K562 (cell line): ENCODE results near the gene ZNF30. TPM values are rescaled to one million over a fixed set of nuclear protein-coding genes. Genes with fewer than 3 reads are reported as not detected.

ENCODE experiments used
- ATAC-seq: fragments of 200-7000 bp; cut with Tn5 transposase; 3 replicates; pipeline ENCODE4 v1.9.1; 2020; ENCODE audit warnings: moderate library complexity
- BruUV-seq: library from RNA; stranded (reverse); fragments of 400-500 nt; replicated peaks from 2 replicates; lab custom pipeline; 2021; lab: Mats Ljungman, UMichigan
- CTCF ChIA-PET: fragments of 300-600 bp; formaldehyde crosslinking; extraction: SDS; loops from one replicate; lab custom pipeline; 2021; ENCODE audit warnings: low intra/inter-chr PET ratio; lab: Yijun Ruan, JAX
- POLR2A ChIA-PET: fragments of 300-600, 350-650 bp; sonication (Branson Sonifier 250); formaldehyde crosslinking; extraction: SDS; loops from one replicate; lab custom pipeline; 2021; ENCODE audit warnings: antibody characterized with exemption, inconsistent platforms; lab: Yijun Ruan, JAX
- DNase-seq, 4 experiments: peaks; one replicate each; pipeline versions ENCODE4 v3.0.0 to v3.0.0-alpha.2; 2011 to 2018; ENCODE audit warnings: low spot score in 3 of 4, mixed read lengths in 3 of 4; ENCODE audit errors: extremely low read depth in 1 of 4
- FAIRE-seq: peaks from 2 replicates; lab custom pipeline; 2011; peaks lifted over from hg19 to GRCh38; lab: Jason Lieb, UNC
- H2AFZ ChIP-seq: 2 replicates; pipeline ENCODE4 v1.6.0; 2011; ENCODE audit warnings: low read depth, low read length, control low read depth, inconsistent platforms
- H3K27ac ChIP-seq: fragments of 200-600 bp; 3 replicates; pipeline ENCODE4 v1.8.0; 2011; ENCODE audit warnings: low read depth, mild to moderate bottlenecking, control low read depth, inconsistent platforms, low read length, moderate library complexity, mixed read lengths; ENCODE audit errors: extremely low read depth
- H3K27me3 ChIP-seq, 2 experiments: fragments of 300-600 bp in 1 of 2; 2 replicates in 1 of 2; 3 replicates in 1 of 2; pipeline versions ENCODE4 v1.6.0 to v1.8.0; 2011; ENCODE audit warnings: inconsistent platforms in 2 of 2, low read length in 2 of 2, mild to moderate bottlenecking in 1 of 2, mixed read lengths in 1 of 2, moderate library complexity in 1 of 2; ENCODE audit not compliant: control insufficient read depth in 2 of 2, insufficient read depth in 2 of 2
- H3K36me3 ChIP-seq: fragments of 300-600 bp; 3 replicates; pipeline ENCODE4 v1.8.0; 2011; ENCODE audit warnings: mild to moderate bottlenecking, low read length, inconsistent platforms; ENCODE audit not compliant: control insufficient read depth, insufficient read depth
- H3K4me1 ChIP-seq, 2 experiments: fragments of 200-600 bp in 1 of 2; replicated peaks in 1 of 2; 2 replicates in 1 of 2; 3 replicates in 1 of 2; pipeline versions ENCODE4 v1.5.1 to v1.8.0; 2011; ENCODE audit warnings: inconsistent platforms in 2 of 2, low read length in 2 of 2, mild to moderate bottlenecking in 1 of 2, mixed read lengths in 1 of 2, moderate library complexity in 1 of 2; ENCODE audit not compliant: control insufficient read depth in 2 of 2, insufficient read depth in 2 of 2
- H3K4me2 ChIP-seq: 2 replicates; pipeline ENCODE4 v1.6.1; 2011; ENCODE audit warnings: low read length, control low read depth, inconsistent platforms, mixed read lengths; ENCODE audit not compliant: insufficient read depth
- H3K4me3 ChIP-seq: fragments of 200-600 bp; sonication (generic), shearing (Covaris generic); 2 replicates; pipeline ENCODE4 v1.5.1; 2016; ENCODE audit warnings: control low read depth, inconsistent platforms
- H3K79me2 ChIP-seq: fragments of 200-600 bp; 3 replicates; pipeline ENCODE4 v1.8.0; 2011; ENCODE audit warnings: low read length, inconsistent platforms; ENCODE audit not compliant: control insufficient read depth, insufficient read depth
- H3K9ac ChIP-seq, 2 experiments: 2 replicates each; pipeline versions ENCODE4 v1.6.0 to v1.6.1; 2011; ENCODE audit warnings: low read depth in 2 of 2, low read length in 2 of 2, control low read depth in 1 of 2, inconsistent platforms in 1 of 2, mild to moderate bottlenecking in 1 of 2, mixed read lengths in 1 of 2; ENCODE audit not compliant: insufficient read depth in 1 of 2
- H3K9me1 ChIP-seq: one replicate; pipeline ENCODE4 v1.6.0; 2011; ENCODE audit warnings: inconsistent platforms, mild to moderate bottlenecking, low read length, moderate library complexity; ENCODE audit not compliant: control insufficient read depth, insufficient read depth
- H3K9me3 ChIP-seq: replicated peaks from 2 replicates; pipeline ENCODE4 v1.5.1; 2011; ENCODE audit warnings: low read depth, low read length, inconsistent platforms; ENCODE audit not compliant: control insufficient read depth, insufficient read depth
- H4K20me1 ChIP-seq: replicated peaks from 2 replicates; pipeline ENCODE4 v1.6.1; 2011; ENCODE audit warnings: low read length, inconsistent platforms, mixed read lengths; ENCODE audit not compliant: control insufficient read depth, insufficient read depth
- ATF7 ChIP-seq: fragments of 450-650 bp; IDR thresholded peaks from 2 replicates; pipeline ENCODE4 v1.7.1; 2014; ENCODE audit warnings: mild to moderate bottlenecking, moderate library complexity
- CBFA2T3 ChIP-seq: fragments of 450-650 bp; IDR thresholded peaks from 2 replicates; pipeline ENCODE4 v1.6.1; 2017
- CREM ChIP-seq: IDR thresholded peaks from 2 replicates; pipeline ENCODE4 v1.6.1; 2014; ENCODE audit warnings: antibody characterized with exemption, low read depth
- CSDE1 ChIP-seq, 2 experiments: fragments of 450-650 bp; IDR thresholded peaks; 2 replicates each; pipeline ENCODE4 v1.6.1; 2016; ENCODE audit warnings: mild to moderate bottlenecking in 1 of 2
- FOXJ2 ChIP-seq: fragments of 200-800 bp; sonication (Bioruptor generic); IDR thresholded peaks from 2 replicates; pipeline ENCODE4 v1.6.1; 2016; ENCODE audit warnings: missing genetic modification characterization, missing compliant biosample characterization
- KDM4B ChIP-seq, 2 experiments: fragments of 450-650 bp in 1 of 2; sonication (generic) in 1 of 2; IDR thresholded peaks; 2 replicates each; pipeline ENCODE4 v1.6.1; 2016 to 2017; ENCODE audit warnings: borderline replicate concordance in 2 of 2, antibody characterized with exemption in 1 of 2, low read depth in 1 of 2, mild to moderate bottlenecking in 1 of 2
- KLF13 ChIP-seq: fragments of 450-650 bp; IDR thresholded peaks from 2 replicates; pipeline ENCODE4 v1.6.1; 2016; ENCODE audit warnings: missing genetic modification characterization, low read depth, mild to moderate bottlenecking, missing compliant biosample characterization, moderate library complexity, borderline replicate concordance
- MXI1 ChIP-seq: IDR thresholded peaks from 2 replicates; pipeline ENCODE4 v1.6.1; 2011; ENCODE audit warnings: low read depth, mild to moderate bottlenecking, improper control_type of control experiment, low read length
- REST ChIP-seq, 2 experiments: fragments of 450-650 bp; formaldehyde crosslinking in 1 of 2; IDR thresholded peaks; 2 replicates each; pipeline versions ENCODE4 v1.4.0 to v1.6.1; 2014 to 2020; ENCODE audit warnings: mild to moderate bottlenecking in 2 of 2, borderline replicate concordance in 1 of 2, low read depth in 1 of 2
- YBX1 ChIP-seq: fragments of 450-650 bp; IDR thresholded peaks from 2 replicates; pipeline ENCODE4 v1.7.1; 2016; ENCODE audit warnings: mild to moderate bottlenecking
- whole genome bisulfite sequencing: fragments of 100-300 bp; shearing (Covaris generic); methylation state at CpG from one replicate; pipeline ENCODE4 v1.1.6; 2016; ENCODE audit warnings: low coverage, mixed read lengths; ENCODE audit not compliant: insufficient coverage; ENCODE audit errors: missing lambda C conversion rate; 5-methylcytosine and 5-hydroxymethylcytosine counted together
- in situ Hi-C: fragments of 300-500 bp; cut with MboI; formaldehyde crosslinking; loops from 4 replicates; pipeline ENCODE4 v1.15.0; 2018; ENCODE audit warnings: inconsistent platforms, mixed read lengths
- intact Hi-C: fragments of 100-400 bp; cut with micrococcal nuclease; formaldehyde crosslinking; loops from 2 replicates; pipeline ENCODE4 v1.14.2; 2022
- polyA plus RNA-seq, 8 experiments: library from polyadenylated mRNA; depleted of rRNA in 4 of 8; stranded (reverse) in 5 of 8; unstranded in 3 of 8; fragments of >200 nt; fragmentation: Nextera tagmentation in 2 of 8; fragmentation: Illumina TruSeq in 1 of 8; extraction: Ambion mirVana in 2 of 8; extraction: Trizol in 1 of 8; gene quantifications; 2 replicates each; pipeline versions ENCODE4 v1.2.1 to v1.2.3, GENCODE V29; 2011 to 2014; ENCODE audit warnings: inconsistent platforms in 1 of 8, missing spikeins in 1 of 8
- total RNA-seq, 7 experiments: library from RNA; depleted of rRNA in 6 of 7; stranded (reverse); fragments of >200 nt in 6 of 7; fragmentation: Illumina TruSeq in 2 of 7; extraction: Trizol in 2 of 7; gene quantifications; 2 replicates each; pipeline versions ENCODE4 v1.2.1 to v1.2.3, GENCODE V29; 2011 to 2021; ENCODE audit warnings: low replicate concordance in 1 of 7
- TF ChIP-seq, protein P1 (sequence below), 2 experiments: fragments of 450-650 bp in 1 of 2; sonication (generic) in 1 of 2; formaldehyde crosslinking in 1 of 2; IDR thresholded peaks in 1 of 2; conservative IDR thresholded peaks in 1 of 2; 2 replicates each; pipeline versions ENCODE4 v1.6.1 to v1.8.1; 2016 to 2023; ENCODE audit warnings: mild to moderate bottlenecking in 2 of 2, moderate library complexity in 2 of 2, inconsistent platforms in 1 of 2, missing genetic modification reagents in 1 of 2

The ZNF30 gene
- total and polyA plus RNA-seq, 9 of the 15 experiments (the other 6 are each of a cell fraction or from before 2014, with no cell fraction given) = 7.3 to 13.4 (median 10.6) TPM

- BruUV-seq = no TSS peak
- H4K20me1 ChIP-seq = no peaks in the 10 kb centered on the region
- ATAC-seq (peak; percentile 65), DNase-seq (peak in 1 of 4 experiments; percentile 27), FAIRE-seq (peak; percentile 70)
- no peak overlapping the region for H3K4me3 ChIP-seq
- H3K79me2 ChIP-seq = no peaks in the 10 kb centered on the region
- H3K4me2 ChIP-seq = peak overlapping the region; percentile 60
- H3K9me1 ChIP-seq = no peaks in the 10 kb centered on the region
- peak overlapping the region; percentile 43 for H2AFZ ChIP-seq
- WGBS = 20% methylated on average over 12 of the region's 12 CpGs
- H3K9ac ChIP-seq = no peak overlapping the region
- POLR2A ChIA-PET = interaction anchor here (0.7 to 1.0 kb wide), 3 partner anchors 20 to 37 kb away, joined by 3 to 4 read pairs (median 3); no protein-coding TSS in a partner anchor
- H3K27ac ChIP-seq = no peak overlapping the region
- CTCF ChIA-PET = no interaction called here
- in situ Hi-C loops = no loop called here
- intact Hi-C loops = no loop called here
- H3K36me3 ChIP-seq = no peaks in the 10 kb centered on the region
- H3K9me3 ChIP-seq = peaks cover 10% of the 10 kb centered on the region
- peaks cover 16% of the 10 kb centered on the region in 2 experiments; a peak in 4 of 5 replicates for H3K4me1 ChIP-seq
- H3K27me3 ChIP-seq = no peaks in the 10 kb centered on the region
- TF ChIP-seq CSDE1 (IDR thresholded peaks at IDR 0.05) (peak in 1 of 2 experiments; percentile 54; a peak in 1 of 4 replicates), YBX1 (no peak), ATF7 (peak; percentile 64; the same call in 1 of the 2 replicates), CBFA2T3 (peak; percentile 5; the same call in 1 of the 2 replicates), MXI1 (0 out of 2 replicates have a peak, but pooled peaks have one; percentile 39), FOXJ2 (tag) (0 out of 2 replicates have a peak, but pooled peaks have one; percentile 31), REST (IDR thresholded peaks at IDR 0.05; ENCODE audit: borderline replicate concordance) (no peak), REST (CRISPR knock-in tag; IDR thresholded peaks at IDR 0.05; ENCODE audit: low read depth) (no peak), KLF13 (peak; percentile 36; the same call in 1 of the 2 replicates), KDM4B (IDR thresholded peaks at IDR 0.05; ENCODE audit: borderline replicate concordance in 2 of 2, low read depth in 1 of 2) (no peak), CREM (0 out of 2 replicates have a peak, but pooled peaks have one; percentile 15)
- TF ChIP-seq, protein P1, sequence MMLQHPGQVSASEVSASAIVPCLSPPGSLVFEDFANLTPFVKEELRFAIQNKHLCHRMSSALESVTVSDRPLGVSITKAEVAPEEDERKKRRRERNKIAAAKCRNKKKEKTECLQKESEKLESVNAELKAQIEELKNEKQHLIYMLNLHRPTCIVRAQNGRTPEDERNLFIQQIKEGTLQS (IDR thresholded peaks at IDR 0.05) = 0 out of 2 replicates have a peak, but pooled peaks have one; percentile 21
- TF ChIP-seq, protein P1 (CRISPR knock-in tag; conservative IDR thresholded peaks at IDR 0.05) = no peak
Observed at GRCh38 chr19:34979819-34980640, 53.3 kb downstream of the ZNF30 start.
